LNCaP clone FGC (cell line): ENCODE data around the gene NPR3.

Experiments
- DNase-seq: peaks from one replicate; pipeline ENCODE4 v3.0.0-alpha.2; 2011; ENCODE audit warnings: low read depth
- H3K4me3 ChIP-seq: 2 replicates; pipeline ENCODE4 v1.5.1; 2011; ENCODE audit warnings: mild to moderate bottlenecking, low read depth, low read length, control low read depth
- TF ChIP-seq, protein P1 (sequence below): IDR thresholded peaks from 2 replicates; pipeline ENCODE4 v1.5.1; 2012; ENCODE audit warnings: mild to moderate bottlenecking; ENCODE audit not compliant: control insufficient read depth, insufficient read depth; ENCODE audit errors: extremely low read depth

The NPR3 gene

DNA sequence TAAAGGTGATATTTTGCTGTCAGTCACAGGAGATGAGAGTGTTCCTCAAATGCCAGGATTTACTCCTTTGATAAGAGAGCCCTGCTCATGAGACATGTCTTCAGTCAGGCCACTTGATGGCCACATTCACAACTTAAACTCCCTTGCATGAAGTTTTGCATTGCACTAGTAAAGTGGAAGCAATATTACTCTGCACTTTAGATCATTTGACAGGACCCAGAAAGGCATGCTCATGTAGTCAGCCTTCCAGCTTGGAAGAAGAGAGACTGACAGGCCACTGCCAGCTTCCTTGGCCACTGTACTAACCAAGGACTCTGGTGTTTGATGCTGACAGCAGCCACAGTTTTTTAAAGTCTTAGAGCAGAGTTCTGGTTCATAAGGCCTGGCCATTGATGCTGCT, 42.6 kb downstream of the NPR3 start:
- TF ChIP-seq, protein P1, sequence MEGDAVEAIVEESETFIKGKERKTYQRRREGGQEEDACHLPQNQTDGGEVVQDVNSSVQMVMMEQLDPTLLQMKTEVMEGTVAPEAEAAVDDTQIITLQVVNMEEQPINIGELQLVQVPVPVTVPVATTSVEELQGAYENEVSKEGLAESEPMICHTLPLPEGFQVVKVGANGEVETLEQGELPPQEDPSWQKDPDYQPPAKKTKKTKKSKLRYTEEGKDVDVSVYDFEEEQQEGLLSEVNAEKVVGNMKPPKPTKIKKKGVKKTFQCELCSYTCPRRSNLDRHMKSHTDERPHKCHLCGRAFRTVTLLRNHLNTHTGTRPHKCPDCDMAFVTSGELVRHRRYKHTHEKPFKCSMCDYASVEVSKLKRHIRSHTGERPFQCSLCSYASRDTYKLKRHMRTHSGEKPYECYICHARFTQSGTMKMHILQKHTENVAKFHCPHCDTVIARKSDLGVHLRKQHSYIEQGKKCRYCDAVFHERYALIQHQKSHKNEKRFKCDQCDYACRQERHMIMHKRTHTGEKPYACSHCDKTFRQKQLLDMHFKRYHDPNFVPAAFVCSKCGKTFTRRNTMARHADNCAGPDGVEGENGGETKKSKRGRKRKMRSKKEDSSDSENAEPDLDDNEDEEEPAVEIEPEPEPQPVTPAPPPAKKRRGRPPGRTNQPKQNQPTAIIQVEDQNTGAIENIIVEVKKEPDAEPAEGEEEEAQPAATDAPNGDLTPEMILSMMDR, result no peak
- H3K4me3 ChIP-seq, result no peak overlapping the region
- DNase-seq, result no peak

DNA sequence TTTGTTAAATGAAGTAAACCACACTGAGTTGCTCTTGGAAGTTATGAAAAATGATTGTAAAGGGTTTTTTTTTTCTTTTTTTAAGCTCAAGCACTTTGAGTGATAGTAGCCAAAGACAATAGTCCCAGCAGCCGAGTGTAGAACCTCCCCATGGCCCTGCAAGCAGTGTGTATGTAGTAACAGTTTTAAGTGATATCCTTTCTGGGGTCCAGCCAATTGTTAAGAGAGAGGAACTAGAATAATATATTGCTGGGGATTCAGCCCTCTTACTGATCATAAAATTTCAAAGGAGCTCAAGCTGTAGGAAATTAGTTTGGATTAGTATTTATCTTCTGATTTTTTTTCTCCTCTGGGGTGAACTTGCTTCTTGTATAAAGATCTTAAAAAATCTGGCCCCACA, 43.2 kb downstream of the NPR3 start:
- no peak overlapping the region for H3K4me3 ChIP-seq
- TF ChIP-seq, protein P1, result no peak
- DNase-seq, result no peak

DNA sequence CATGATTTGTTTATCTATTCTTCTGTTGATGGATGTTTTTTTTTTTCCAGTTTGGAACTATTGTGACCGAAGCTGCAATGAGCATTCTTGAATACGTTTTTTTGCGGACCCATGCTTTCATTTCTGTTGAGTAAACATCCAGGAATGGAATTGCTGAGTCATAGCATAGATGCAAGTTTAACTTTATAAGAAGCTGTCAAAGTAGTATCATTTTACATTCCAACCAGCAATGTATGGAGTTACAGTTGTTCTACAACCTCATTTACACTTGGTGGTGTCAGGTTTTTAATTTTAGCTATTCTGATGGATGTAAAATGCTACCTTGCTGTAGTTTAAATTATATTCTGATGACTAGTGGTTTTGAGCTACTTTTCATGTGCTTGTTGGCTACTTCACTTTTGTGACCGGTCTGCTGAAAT, 49.0 kb downstream of the NPR3 start:
- DNase-seq, result no peak
- no peak overlapping the region for H3K4me3 ChIP-seq
- TF ChIP-seq, protein P1, result no peak

DNA sequence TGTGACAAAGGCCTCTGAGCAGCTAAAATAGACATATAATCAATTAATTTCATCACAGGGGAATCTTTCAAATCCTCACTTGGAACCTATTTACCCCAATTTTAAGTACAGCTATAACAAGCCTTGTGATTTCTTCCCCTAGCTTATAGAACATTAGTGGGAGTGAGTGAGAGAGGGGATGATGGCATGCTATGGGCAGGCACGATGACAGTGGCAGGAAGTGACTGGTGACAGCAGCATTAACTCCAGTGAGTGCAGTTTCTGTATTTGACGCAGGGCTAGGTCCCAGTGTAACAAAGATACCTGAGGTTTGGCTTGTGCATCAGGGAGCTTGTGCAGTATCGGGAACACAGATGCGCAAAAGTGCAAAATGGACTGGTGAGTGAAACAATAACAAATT, 54.1 kb downstream of the NPR3 start:
- TF ChIP-seq, protein P1, result no peak
- DNase-seq, result no peak
- no peak overlapping the region for H3K4me3 ChIP-seq

DNA sequence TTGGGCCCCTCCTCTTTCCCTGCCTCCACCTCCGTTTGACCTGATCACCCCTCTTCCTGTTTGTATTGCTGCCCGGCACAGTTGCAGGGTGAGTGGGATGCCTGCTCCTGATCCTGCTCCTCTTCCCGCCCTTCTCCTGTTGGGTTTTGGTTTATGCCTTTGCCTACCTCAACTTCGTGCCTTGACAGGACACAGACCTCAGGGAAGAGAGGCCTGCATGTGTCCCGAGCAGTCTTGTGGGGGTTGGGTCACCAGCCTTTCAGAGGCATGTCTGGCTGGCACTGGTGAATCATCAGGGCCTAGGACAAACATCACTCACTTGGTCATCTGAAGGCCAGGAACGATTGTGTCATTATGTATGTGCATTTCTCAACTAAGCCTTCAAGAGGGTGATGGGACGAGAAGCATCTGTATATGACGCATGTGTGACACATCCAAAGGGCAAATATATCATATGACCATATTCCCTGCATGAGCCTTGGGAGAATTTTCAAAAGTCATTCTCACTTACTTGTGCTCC, 56.9 kb downstream of the NPR3 start:
- no peak overlapping the region for H3K4me3 ChIP-seq
- DNase-seq, result no peak
- TF ChIP-seq, protein P1, result no peak

DNA sequence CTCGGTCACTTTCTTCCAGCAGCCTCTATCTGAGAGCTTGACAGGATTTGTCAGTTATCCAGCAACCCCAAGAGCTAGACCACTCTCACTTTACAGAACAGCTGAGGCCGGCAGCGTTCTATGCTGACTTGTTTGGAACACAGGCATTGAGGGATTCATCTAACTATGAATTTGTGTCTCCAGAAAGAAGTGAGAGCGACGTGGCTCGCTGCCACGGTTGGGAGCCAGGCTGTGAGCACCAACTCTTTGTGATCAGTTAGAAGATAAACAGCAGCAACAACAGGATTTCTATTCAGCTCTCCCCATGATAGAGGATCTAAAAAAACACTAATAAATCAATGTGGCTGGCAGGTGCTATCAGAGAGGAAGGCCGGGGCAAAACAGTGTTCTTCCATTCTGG, 58.6 kb downstream of the NPR3 start:
- TF ChIP-seq, protein P1, result no peak
- no peak for DNase-seq
- no peak overlapping the region for H3K4me3 ChIP-seq

DNA sequence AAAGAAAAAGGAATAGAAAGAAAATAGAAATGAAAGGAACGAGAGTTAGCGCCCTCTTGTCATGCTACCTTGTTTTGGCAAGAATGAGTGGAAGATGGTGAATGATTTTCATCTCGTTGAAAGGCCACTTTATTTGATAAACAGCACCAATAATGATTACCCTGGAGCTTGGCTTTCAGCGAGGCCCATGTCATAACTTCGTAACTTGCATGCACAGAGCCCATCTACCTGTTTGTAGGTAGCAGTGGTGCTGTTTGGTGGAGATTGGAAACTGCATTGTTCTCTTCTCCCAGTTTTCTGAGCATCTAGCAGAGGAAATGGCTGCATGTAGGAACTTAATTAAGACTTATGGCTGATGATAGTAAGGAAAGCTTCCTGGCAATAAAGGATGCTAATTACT, 59.3 kb downstream of the NPR3 start:
- TF ChIP-seq, protein P1, result no peak
- DNase-seq, result no peak
- no peak overlapping the region for H3K4me3 ChIP-seq
